ENCODE data around the gene PRMT2. TPM values are rescaled to one million over a fixed set of nuclear protein-coding genes. Genes with fewer than 3 reads are reported as not detected.

The PRMT2 gene
- total and polyA plus RNA-seq, 2 experiments from 2014 or later = 51.9 to 56.9 TPM

DNA sequence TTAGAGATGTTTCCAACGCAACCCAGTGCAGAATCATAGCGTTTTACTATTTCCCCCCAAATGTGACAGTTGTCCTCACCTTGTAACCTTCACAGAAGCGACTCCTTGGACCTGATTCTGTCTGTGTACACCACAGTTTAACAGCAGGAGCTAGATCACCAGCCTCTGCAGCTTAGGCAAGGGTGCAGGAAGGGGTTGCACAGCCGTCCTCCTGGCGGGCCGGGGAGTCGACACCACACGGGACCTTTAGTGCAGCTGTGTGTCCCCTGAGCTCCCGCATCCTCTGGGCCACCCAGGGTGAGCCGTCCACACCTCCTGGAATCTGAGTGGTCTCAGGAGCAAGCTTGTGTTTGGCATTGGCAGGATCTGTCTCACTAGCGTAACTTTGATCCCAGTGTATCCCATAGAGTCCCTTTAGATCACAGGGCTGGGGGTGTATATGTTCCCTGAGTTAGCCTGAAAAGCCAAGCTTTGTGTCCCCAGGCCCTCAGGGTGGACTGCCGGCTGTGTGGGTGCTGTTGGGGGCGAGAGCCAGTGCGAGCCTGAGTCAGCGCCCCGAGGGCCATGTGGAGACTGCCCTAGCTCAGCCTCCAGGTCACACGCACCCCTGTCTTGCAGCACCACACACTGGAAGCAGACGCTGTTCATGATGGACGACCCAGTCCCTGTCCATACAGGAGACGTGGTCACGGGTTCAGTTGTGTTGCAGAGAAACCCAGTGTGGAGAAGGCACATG is 27.5 kb downstream of the PRMT2 start:
- no peaks in the 10 kb centered on the region for H3K36me3 ChIP-seq (ENCODE audit: insufficient read depth)
- Mint-ChIP-seq H3K27me3 (ENCODE audit: insufficient read depth, low read depth, poor library complexity) (peaks cover 10% of the 10 kb centered on the region), H3K9me3 (no peaks in the 10 kb centered on the region), H3K4me3 (no peak overlapping the region), H3K4me1 (peaks cover 2% of the 10 kb centered on the region; the same call in 1 of the 3 replicates), H3K27ac (no peak overlapping the region), H3K36me3 (ENCODE audit: low read depth) (no peaks in the 10 kb centered on the region; the same call in 2 of the 3 replicates)
- peaks cover 9% of the 10 kb centered on the region; the same call in 1 of the 2 replicates for H3K27me3 ChIP-seq (ENCODE audit: insufficient read depth)
- no peak overlapping the region for H3K4me2 ChIP-seq
- H3F3A ChIP-seq (replicated peaks; ENCODE audit: low read depth) = no peaks in the 10 kb centered on the region
- no peak overlapping the region for H3K4me3 ChIP-seq
- H3K27ac ChIP-seq (ENCODE audit: low read depth) = no peak overlapping the region
- no peak for ATAC-seq
- no peak overlapping the region for H2AFZ ChIP-seq
- no peak for TF ChIP-seq EZH2phosphoT487 (IDR thresholded peaks at IDR 0.05; ENCODE audit: unreplicated experiment)
- no peaks in the 10 kb centered on the region for H3K79me2 ChIP-seq (replicated peaks; ENCODE audit: insufficient read depth)
- no peak for DNase-seq (ENCODE audit: low spot score)
- peaks cover 4% of the 10 kb centered on the region; the same call in 1 of the 2 replicates for H4K20me1 ChIP-seq (replicated peaks; ENCODE audit: insufficient read depth)
- H3K4me1 ChIP-seq (ENCODE audit: insufficient read depth) = no peaks in the 10 kb centered on the region
- H3K9me2 ChIP-seq (ENCODE audit: insufficient read depth) = no peaks in the 10 kb centered on the region

DNA sequence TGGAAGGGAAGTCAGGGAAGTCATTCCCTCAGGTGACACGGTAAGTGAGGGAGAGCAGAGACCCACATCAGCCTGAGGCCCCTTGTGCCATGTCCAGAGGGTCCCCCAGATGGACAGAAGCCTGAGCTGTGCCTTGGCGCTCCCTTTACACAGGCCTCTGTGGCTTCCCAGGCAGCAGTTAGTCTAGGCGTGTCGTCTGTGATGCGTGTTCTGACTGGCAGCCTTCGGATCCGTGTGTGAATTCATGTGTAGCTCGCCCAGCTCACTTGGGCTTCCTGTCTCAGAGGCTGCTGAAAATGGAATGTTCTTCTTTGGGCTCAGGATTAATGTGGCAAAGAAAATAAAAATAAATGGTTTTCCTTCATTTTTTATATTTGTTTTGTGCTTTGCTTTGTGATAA is 28.3 kb downstream of the PRMT2 start:
- TF ChIP-seq NANOG (IDR thresholded peaks at IDR 0.05; ENCODE audit: borderline replicate concordance) (no peak), REST (IDR thresholded peaks at IDR 0.05; ENCODE audit: unreplicated experiment) (no peak), EZH2 (IDR thresholded peaks at IDR 0.05; ENCODE audit: low read depth, unreplicated experiment) (no peak), CREB1 (CRISPR knock-in tag; IDR thresholded peaks at IDR 0.05; ENCODE audit: low read depth) (no peak), STAT1 (IDR thresholded peaks at IDR 0.05; ENCODE audit: unreplicated experiment) (no peak)
- Mint-ChIP-seq H3K36me3 (ENCODE audit: low read depth) (no peaks in the 10 kb centered on the region; the same call in 2 of the 3 replicates), H3K27ac (no peak overlapping the region), H3K9me3 (no peaks in the 10 kb centered on the region), H3K4me1 (peaks cover 2% of the 10 kb centered on the region; the same call in 1 of the 3 replicates), H3K27me3 (ENCODE audit: insufficient read depth, low read depth, poor library complexity) (peaks cover 15% of the 10 kb centered on the region), H3K4me3 (no peak overlapping the region; the same call in 2 of the 3 replicates)
- Histone ChIP-seq H3K27me3 (ENCODE audit: insufficient read depth) (peaks cover 14% of the 10 kb centered on the region; the same call in 1 of the 2 replicates), H3K4me3 (no peak overlapping the region), H3K36me3 (ENCODE audit: insufficient read depth) (no peaks in the 10 kb centered on the region), H3K9me2 (ENCODE audit: insufficient read depth) (no peaks in the 10 kb centered on the region), H2AFZ (no peak overlapping the region), H3K4me2 (no peak overlapping the region), H3K27ac (ENCODE audit: low read depth) (no peak overlapping the region), H3K4me1 (ENCODE audit: insufficient read depth) (0 out of 2 replicates have a peak, but pooled peaks cover 4% of the 10 kb centered on the region), H3K79me2 (replicated peaks; ENCODE audit: insufficient read depth) (no peaks in the 10 kb centered on the region), H3F3A (replicated peaks; ENCODE audit: low read depth) (no peaks in the 10 kb centered on the region), H4K20me1 (replicated peaks; ENCODE audit: insufficient read depth) (peaks cover 4% of the 10 kb centered on the region; the same call in 1 of the 2 replicates)
- DNase-seq (ENCODE audit: low spot score) = no peak
- ATAC-seq = no peak

All from GM23338 (cell line).